Measurements from ENCODE around the gene DNMBP. TPM values are rescaled to one million over a fixed set of nuclear protein-coding genes. Genes with fewer than 3 reads are reported as not detected.
"Not testable (repeated sequence)": the region's sequence is repeated elsewhere in the genome, so short reads cannot be mapped to it uniquely, and the experiment has no call there.

Gene DNMBP
- polyA plus RNA-seq, 1 donor = 41.7 TPM

- H3K4me1 ChIP-seq (ENCODE audit: control insufficient read depth, insufficient read depth, low read length) = peaks cover 19% of the 10 kb centered on the region
- H3K36me3 ChIP-seq (ENCODE audit: control insufficient read depth, insufficient read depth, low read length) = peaks cover 15% of the 10 kb centered on the region
- no peak overlapping the region for H3K4me3 ChIP-seq (ENCODE audit: low read length)
- no peaks in the 10 kb centered on the region for H3K27me3 ChIP-seq (ENCODE audit: control insufficient read depth, insufficient read depth, low read length)
- no peaks in the 10 kb centered on the region for H3K9me3 ChIP-seq (ENCODE audit: control insufficient read depth, low read depth, low read length)
- no peak for DNase-seq
- no peak overlapping the region for H3K27ac ChIP-seq (ENCODE audit: low read length)
- WGBS (ENCODE audit: insufficient coverage, low lambda C conversion rate) = no CpG with 5 or more reads among the region's 5 CpGs
These were observed 93.0 kb downstream of the DNMBP start for GRCh38 chr10:99916776-99917175.

DNA sequence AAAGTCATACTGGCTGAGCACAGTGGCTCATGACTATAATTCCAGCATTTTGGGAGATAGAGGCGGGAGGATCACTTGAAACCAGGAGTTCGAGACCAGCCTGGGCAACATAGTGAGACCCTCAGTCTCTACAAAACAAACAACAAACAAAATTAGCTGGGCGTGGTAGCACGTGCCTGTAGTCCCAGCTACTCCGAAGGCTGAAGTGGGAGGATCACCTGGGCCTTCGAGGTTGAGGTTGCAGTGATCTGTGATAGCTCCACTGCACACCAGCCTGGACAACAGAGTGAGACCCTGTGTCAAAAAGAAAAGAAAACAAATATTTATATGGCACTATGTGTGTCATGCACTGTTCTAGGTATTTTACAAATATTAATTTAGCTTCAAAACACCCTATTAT, 94.3 kb downstream of the DNMBP start:
- no peak for DNase-seq
- Histone ChIP-seq H3K27ac (ENCODE audit: low read length) (no peak overlapping the region), H3K9me3 (ENCODE audit: control insufficient read depth, low read depth, low read length) (no peaks in the 10 kb centered on the region), H3K36me3 (ENCODE audit: control insufficient read depth, insufficient read depth, low read length) (peaks cover 16% of the 10 kb centered on the region), H3K4me3 (ENCODE audit: low read length) (no peak overlapping the region), H3K27me3 (ENCODE audit: control insufficient read depth, insufficient read depth, low read length) (no peaks in the 10 kb centered on the region), H3K4me1 (ENCODE audit: control insufficient read depth, insufficient read depth, low read length) (peaks cover 9% of the 10 kb centered on the region)
- 100% methylated on average over 1 of the region's 6 CpGs for WGBS (ENCODE audit: insufficient coverage, low lambda C conversion rate)

- H3K27me3 ChIP-seq (ENCODE audit: control insufficient read depth, insufficient read depth, low read length) = no peaks in the 10 kb centered on the region
- H3K27ac ChIP-seq (ENCODE audit: low read length) = no peak overlapping the region
- WGBS (ENCODE audit: insufficient coverage, low lambda C conversion rate) = 0% methylated on average over 1 of the region's 3 CpGs
- DNase-seq = no peak
- no peak overlapping the region for H3K4me3 ChIP-seq (ENCODE audit: low read length)
- peaks cover 17% of the 10 kb centered on the region for H3K36me3 ChIP-seq (ENCODE audit: control insufficient read depth, insufficient read depth, low read length)
- no peaks in the 10 kb centered on the region for H3K9me3 ChIP-seq (ENCODE audit: control insufficient read depth, low read depth, low read length)
- H3K4me1 ChIP-seq (ENCODE audit: control insufficient read depth, insufficient read depth, low read length) = peaks cover 6% of the 10 kb centered on the region
These were observed 95.5 kb downstream of the DNMBP start for GRCh38 chr10:99914236-99914635.

DNA sequence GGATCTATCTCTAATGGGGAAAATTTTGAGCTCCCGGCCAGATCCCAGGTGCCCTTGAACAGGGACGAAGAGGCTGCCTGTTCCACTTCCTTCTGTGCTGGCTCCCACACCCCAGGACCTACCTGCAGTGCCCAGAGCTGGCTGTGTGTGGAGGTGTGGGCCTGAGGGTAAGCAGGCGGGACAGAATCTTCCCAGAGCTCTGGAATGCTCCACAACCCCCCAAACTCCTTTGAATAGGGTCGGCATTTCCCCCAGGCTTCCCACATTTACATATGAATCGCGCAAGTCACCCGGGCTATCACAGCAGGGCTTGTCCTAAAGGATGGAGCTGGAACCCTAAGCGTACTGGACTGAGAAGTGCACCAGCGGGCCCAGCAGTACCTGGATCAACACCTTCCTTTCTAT, 95.9 kb downstream of the DNMBP start:
- Histone ChIP-seq H3K9me3 (ENCODE audit: control insufficient read depth, low read depth, low read length) (no peaks in the 10 kb centered on the region), H3K4me1 (ENCODE audit: control insufficient read depth, insufficient read depth, low read length) (peaks cover 6% of the 10 kb centered on the region), H3K36me3 (ENCODE audit: control insufficient read depth, insufficient read depth, low read length) (peaks cover 20% of the 10 kb centered on the region), H3K27me3 (ENCODE audit: control insufficient read depth, insufficient read depth, low read length) (no peaks in the 10 kb centered on the region), H3K27ac (ENCODE audit: low read length) (peak overlapping the region; percentile 41), H3K4me3 (ENCODE audit: low read length) (no peak overlapping the region)
- WGBS (ENCODE audit: insufficient coverage, low lambda C conversion rate) = 40% methylated on average over 1 of the region's 9 CpGs
- peak in 1 of 2 donors; percentile 60 for DNase-seq

GRCh38 chr10:99912041-99912440, 97.7 kb downstream of the DNMBP start:
- no peak for DNase-seq
- no peaks in the 10 kb centered on the region for H3K27me3 ChIP-seq (ENCODE audit: control insufficient read depth, insufficient read depth, low read length)
- no peaks in the 10 kb centered on the region for H3K4me1 ChIP-seq (ENCODE audit: control insufficient read depth, insufficient read depth, low read length)
- no peak overlapping the region for H3K4me3 ChIP-seq (ENCODE audit: low read length)
- no peak overlapping the region for H3K27ac ChIP-seq (ENCODE audit: low read length)
- peaks cover 37% of the 10 kb centered on the region for H3K36me3 ChIP-seq (ENCODE audit: control insufficient read depth, insufficient read depth, low read length)
- H3K9me3 ChIP-seq (ENCODE audit: control insufficient read depth, low read depth, low read length) = no peaks in the 10 kb centered on the region

DNA sequence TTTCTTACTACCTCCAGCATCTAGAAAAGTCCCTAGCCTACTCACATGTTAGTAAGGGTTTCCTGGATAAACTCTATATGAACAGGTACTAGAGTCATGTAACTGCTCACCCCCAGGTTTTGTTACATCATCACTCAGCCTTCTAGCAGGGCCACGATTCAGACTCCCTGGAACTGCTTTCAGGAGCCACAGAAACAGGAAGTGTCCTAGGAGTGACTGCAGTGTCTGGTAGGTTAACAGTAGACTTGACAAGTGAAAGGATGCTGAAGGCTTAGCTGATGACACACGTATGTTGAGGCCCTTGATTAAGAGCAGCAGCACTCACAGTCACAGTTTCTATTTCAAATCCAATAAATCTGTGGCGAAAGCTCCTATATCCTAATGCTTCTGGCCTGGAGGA, 101.2 kb downstream of the DNMBP start:
- WGBS (ENCODE audit: insufficient coverage, low lambda C conversion rate) = 80% methylated on average over 1 of the region's 3 CpGs
- H3K36me3 ChIP-seq (ENCODE audit: control insufficient read depth, insufficient read depth, low read length) = peaks cover 61% of the 10 kb centered on the region
- no peaks in the 10 kb centered on the region for H3K9me3 ChIP-seq (ENCODE audit: control insufficient read depth, low read depth, low read length)
- H3K27me3 ChIP-seq (ENCODE audit: control insufficient read depth, insufficient read depth, low read length) = no peaks in the 10 kb centered on the region
- no peak for DNase-seq
- no peak overlapping the region for H3K27ac ChIP-seq (ENCODE audit: low read length)
- no peak overlapping the region for H3K4me3 ChIP-seq (ENCODE audit: low read length)
- no peaks in the 10 kb centered on the region for H3K4me1 ChIP-seq (ENCODE audit: control insufficient read depth, insufficient read depth, low read length)

DNA sequence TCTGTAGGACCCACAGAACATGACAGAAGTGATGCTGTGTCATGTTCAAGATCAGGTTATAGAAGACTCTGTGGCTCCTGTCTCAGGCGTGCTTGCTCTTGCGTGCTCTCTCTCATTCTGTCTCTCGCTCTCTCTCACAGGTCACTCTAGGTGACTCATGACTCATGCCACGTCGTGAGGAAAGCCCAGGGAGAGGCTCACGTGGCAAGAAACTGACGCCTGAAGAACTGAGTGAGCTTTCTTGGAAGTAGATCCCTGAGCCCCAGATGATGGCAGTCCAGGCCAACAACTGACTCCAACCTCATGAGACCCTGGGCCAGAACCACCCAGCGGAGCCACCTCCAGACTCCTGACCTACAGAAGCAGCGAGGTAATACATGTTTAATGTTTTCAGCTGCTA, 103.3 kb downstream of the DNMBP start:
- Histone ChIP-seq H3K36me3 (ENCODE audit: control insufficient read depth, insufficient read depth, low read length) (peaks cover 73% of the 10 kb centered on the region), H3K4me1 (ENCODE audit: control insufficient read depth, insufficient read depth, low read length) (no peaks in the 10 kb centered on the region), H3K9me3 (ENCODE audit: control insufficient read depth, low read depth, low read length) (no peaks in the 10 kb centered on the region), H3K27ac (ENCODE audit: low read length) (no peak overlapping the region), H3K4me3 (ENCODE audit: low read length) (no peak overlapping the region), H3K27me3 (ENCODE audit: control insufficient read depth, insufficient read depth, low read length) (no peaks in the 10 kb centered on the region)
- DNase-seq = peak; percentile 63 to 76
- WGBS (ENCODE audit: insufficient coverage, low lambda C conversion rate) = no CpG with 5 or more reads among the region's 9 CpGs

DNA sequence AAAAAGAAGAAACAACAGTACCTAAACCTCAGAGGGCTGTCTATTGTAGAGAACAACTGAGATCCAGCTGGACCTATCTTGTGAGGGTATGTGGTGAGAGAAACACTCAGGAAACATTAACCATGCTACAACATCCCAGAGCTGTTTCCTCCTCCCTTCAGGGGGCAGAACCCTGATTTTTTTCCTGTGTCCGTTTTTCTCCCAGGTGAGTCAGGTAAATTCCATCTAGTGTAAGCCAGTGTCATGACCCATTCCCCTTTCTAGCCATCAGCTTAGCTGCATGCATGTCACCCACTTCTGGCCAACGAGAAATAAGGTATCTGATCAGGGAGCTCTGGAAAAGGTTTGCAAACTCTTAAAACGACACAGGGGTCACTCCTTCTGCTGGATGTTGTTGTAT, 103.8 kb downstream of the DNMBP start:
- peaks cover 77% of the 10 kb centered on the region for H3K36me3 ChIP-seq (ENCODE audit: control insufficient read depth, insufficient read depth, low read length)
- no peaks in the 10 kb centered on the region for H3K9me3 ChIP-seq (ENCODE audit: control insufficient read depth, low read depth, low read length)
- DNase-seq = no peak
- no peak overlapping the region for H3K4me3 ChIP-seq (ENCODE audit: low read length)
- H3K4me1 ChIP-seq (ENCODE audit: control insufficient read depth, insufficient read depth, low read length) = no peaks in the 10 kb centered on the region
- no peak overlapping the region for H3K27ac ChIP-seq (ENCODE audit: low read length)
- no CpG with 5 or more reads among the region's 3 CpGs for WGBS (ENCODE audit: insufficient coverage, low lambda C conversion rate)
- H3K27me3 ChIP-seq (ENCODE audit: control insufficient read depth, insufficient read depth, low read length) = no peaks in the 10 kb centered on the region

GRCh38 chr10:99895867-99896266, 113.9 kb downstream of the DNMBP start:
- H3K27me3 ChIP-seq (ENCODE audit: control insufficient read depth, insufficient read depth, low read length) = no peaks in the 10 kb centered on the region
- DNase-seq = no peak
- no peaks in the 10 kb centered on the region for H3K9me3 ChIP-seq (ENCODE audit: control insufficient read depth, low read depth, low read length)
- no peak overlapping the region for H3K4me3 ChIP-seq (ENCODE audit: low read length)
- no CpG with 5 or more reads among the region's 9 CpGs for WGBS (ENCODE audit: insufficient coverage, low lambda C conversion rate)
- no peak overlapping the region for H3K27ac ChIP-seq (ENCODE audit: low read length)
- peaks cover 78% of the 10 kb centered on the region for H3K36me3 ChIP-seq (ENCODE audit: control insufficient read depth, insufficient read depth, low read length)
- no peaks in the 10 kb centered on the region for H3K4me1 ChIP-seq (ENCODE audit: control insufficient read depth, insufficient read depth, low read length)

DNA sequence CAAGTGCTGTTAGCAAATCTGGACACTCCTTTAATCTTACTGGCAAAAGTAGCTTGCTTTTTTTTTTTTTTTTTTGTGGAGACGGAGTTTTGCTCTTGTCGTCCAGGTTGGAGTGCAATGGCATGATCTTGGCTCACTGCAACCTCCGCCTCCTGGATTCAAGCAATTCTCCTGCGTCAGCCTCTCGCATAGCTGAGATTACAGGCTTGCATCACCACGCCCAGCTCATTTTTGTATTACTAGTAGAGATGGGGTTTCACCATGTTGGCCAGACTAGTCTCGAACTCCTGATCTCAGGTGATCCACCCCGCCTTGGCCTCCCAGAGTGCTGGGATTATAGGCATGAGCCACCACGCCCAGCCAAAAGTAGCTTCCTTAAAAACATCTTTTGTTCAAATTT, 114.7 kb downstream of the DNMBP start:
- not testable (repeated sequence) for DNase-seq; H3K27me3 ChIP-seq (ENCODE audit: control insufficient read depth, insufficient read depth, low read length); H3K4me3 ChIP-seq (ENCODE audit: low read length); H3K4me1 ChIP-seq (ENCODE audit: control insufficient read depth, insufficient read depth, low read length); H3K27ac ChIP-seq (ENCODE audit: low read length); H3K9me3 ChIP-seq (ENCODE audit: control insufficient read depth, low read depth, low read length)
- peaks cover 78% of the 10 kb centered on the region for H3K36me3 ChIP-seq (ENCODE audit: control insufficient read depth, insufficient read depth, low read length)
- no CpG with 5 or more reads among the region's 9 CpGs for WGBS (ENCODE audit: insufficient coverage, low lambda C conversion rate)

GRCh38 chr10:99894613-99895012, 115.1 kb downstream of the DNMBP start:
- Histone ChIP-seq H3K27ac (ENCODE audit: low read length) (no peak overlapping the region), H3K36me3 (ENCODE audit: control insufficient read depth, insufficient read depth, low read length) (peaks cover 76% of the 10 kb centered on the region), H3K4me1 (ENCODE audit: control insufficient read depth, insufficient read depth, low read length) (no peaks in the 10 kb centered on the region), H3K4me3 (ENCODE audit: low read length) (no peak overlapping the region), H3K27me3 (ENCODE audit: control insufficient read depth, insufficient read depth, low read length) (no peaks in the 10 kb centered on the region), H3K9me3 (ENCODE audit: control insufficient read depth, low read depth, low read length) (no peaks in the 10 kb centered on the region)
- no peak for DNase-seq
- 100% methylated on average over 2 of the region's 4 CpGs for WGBS (ENCODE audit: insufficient coverage, low lambda C conversion rate)
